ENCODE measurements around the gene COL23A1.

COL23A1 gene

GRCh38 chr5:178416919-178417318 lies 173.3 kb downstream of the COL23A1 start:
- no peak for DNase-seq

- DNase-seq: no peak
Observed at GRCh38 chr5:178416206-178416882, 173.8 kb downstream of the COL23A1 start.

- DNase-seq: no peak
Observed at GRCh38 chr5:178415353-178415752, 174.8 kb downstream of the COL23A1 start.

DNA sequence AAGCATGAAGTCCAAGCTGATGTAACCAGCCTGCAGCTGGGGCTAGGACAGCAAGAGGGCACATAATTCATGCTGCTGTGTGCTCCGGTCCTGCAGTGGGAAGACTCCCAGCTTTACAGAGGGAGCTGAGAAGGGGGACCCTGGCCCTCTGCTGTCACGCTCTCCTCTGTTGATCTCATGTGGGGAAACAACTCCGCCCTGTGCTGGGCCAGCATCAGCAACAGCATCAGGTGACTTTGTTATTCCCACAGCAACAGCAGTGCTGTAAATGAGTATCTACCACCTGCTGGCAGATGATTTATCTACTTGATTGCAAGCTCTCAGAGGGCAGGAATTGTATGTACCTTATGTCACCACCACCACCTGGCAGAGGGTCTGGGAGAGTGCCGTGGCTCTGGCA lies 176.2 kb downstream of the COL23A1 start:
- DNase-seq: no peak

GRCh38 chr5:178411083-178411482 lies 179.1 kb downstream of the COL23A1 start:
- DNase-seq: no peak

DNA sequence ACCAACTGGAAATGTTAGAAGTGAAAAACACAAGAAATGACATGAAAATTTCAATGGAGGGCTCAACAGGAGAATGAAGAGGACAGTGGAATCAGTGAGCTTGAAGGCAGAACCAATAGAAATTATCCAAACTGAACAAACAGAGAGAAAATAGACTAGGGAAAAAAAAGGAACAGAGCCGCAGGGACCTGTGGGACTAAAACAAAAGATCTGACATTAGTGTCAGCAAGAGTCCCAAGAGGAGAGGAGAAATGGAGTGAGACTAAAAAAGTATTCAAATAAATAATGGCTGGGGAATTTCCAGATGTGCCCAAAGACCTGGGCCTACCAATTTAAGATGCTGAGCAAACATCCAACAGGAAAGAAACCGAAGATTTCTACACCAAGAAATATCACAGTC lies 182.5 kb downstream of the COL23A1 start:
- no peak for DNase-seq

- no peak for DNase-seq
Observed at GRCh38 chr5:178404987-178405386, 185.2 kb downstream of the COL23A1 start.

- no peak for DNase-seq
Observed at GRCh38 chr5:178403956-178404600, 186.1 kb downstream of the COL23A1 start.

DNA sequence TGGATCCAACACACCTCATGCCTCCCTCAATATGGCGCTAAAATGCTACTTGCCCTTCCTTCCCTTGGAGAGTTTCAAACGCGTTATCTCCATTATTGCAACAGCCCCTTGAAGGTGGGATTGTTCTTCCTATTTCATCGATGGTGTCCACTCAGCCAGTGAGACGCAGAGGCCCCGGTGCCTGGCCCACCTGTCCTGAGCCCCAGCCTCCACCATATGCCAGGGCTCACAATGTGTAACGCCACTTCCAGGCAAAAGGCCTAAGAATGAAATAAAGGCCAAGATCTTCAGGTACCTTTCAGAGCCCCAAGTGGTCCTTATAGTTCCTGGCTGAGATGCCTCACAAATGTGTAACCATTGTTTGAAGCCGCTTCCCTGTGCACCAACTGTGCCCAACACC lies 186.8 kb downstream of the COL23A1 start:
- DNase-seq: no peak

- DNase-seq: no peak
Observed at GRCh38 chr5:178399701-178400095, 190.5 kb downstream of the COL23A1 start.

DNA sequence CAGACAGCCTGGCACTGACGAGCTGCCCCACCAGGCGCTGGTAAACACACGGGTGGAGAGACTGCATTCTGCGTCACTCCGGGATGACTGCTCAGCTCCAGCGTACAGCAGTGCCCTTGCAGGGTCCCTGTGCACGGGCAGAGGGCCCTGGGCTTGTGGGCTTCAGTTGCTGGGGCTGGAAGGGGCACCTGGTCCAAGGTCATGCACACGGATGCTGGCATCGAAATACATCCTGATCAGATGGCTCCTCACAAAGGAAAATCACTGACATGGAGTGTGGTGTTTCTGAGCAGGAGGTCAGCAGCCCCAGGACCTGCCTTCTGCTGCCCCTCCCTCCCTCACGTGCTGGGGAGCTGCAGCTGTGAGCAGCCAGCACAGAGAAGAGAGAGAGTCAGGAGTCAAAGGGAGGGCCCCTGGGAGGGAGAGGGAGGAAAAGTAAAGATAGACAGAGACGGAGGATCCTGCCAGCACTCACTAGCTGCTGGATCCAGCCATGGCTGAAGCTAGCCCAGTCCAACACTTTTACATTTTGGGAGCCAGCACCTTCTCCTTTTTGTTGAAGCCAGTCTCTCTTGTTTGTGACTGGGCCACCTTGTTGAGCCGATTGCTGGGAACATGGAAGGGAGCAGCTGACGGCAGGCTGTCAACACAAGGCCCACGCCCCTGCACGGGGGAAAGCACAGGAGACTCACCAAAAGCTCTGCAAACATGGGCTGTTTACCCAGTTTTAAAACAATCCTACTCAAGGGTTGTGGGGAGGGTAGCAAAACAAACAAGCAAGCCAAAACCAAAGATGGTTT lies 191.1 kb downstream of the COL23A1 start:
- no peak for DNase-seq

DNA sequence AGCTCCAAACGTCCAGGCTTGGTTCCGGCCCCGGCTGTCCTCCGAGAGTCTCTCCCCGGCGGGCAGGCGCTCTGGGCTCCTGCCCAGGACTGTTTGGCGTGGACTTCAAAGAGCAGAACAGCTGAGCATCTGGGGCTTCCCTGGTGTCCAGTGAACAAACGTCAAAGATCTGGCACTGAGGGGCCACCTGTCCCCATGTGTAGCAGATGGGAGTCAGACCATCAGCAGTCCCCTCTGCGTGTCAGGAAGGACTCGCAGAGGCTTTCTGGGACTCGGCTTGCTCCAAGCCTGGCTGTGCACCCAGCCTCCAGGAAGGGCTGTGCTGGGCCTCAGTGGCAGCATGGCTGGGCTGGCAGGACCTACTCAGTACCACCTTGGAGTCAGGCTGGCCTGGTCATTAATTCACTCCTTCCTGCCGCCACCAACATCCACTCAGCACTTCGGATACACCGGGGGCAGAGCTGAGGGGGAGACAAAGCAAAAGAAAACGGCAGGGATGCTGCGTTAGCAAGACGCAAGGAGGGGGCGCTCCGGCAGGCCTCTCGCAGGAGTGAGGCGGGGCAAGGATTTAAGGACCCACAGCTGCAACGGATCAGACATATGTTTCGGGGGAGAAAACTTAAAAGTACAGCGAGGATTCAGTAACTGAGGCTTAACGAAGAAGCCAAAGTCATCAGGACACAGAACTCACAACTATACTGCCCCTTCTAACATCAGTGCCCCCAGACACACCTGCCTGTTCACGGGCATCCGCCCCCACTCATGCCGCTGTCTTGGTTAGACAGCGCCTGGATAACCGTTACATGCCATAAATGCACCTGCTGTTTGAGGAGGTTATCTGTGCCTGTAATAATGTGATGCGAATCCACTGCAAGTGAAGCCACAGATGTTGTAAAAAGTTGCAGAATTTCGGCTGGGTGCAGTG lies 193.1 kb downstream of the COL23A1 start:
- no peak for DNase-seq

- no peak for DNase-seq
Observed at GRCh38 chr5:178394074-178394473, 196.1 kb downstream of the COL23A1 start.

DNA sequence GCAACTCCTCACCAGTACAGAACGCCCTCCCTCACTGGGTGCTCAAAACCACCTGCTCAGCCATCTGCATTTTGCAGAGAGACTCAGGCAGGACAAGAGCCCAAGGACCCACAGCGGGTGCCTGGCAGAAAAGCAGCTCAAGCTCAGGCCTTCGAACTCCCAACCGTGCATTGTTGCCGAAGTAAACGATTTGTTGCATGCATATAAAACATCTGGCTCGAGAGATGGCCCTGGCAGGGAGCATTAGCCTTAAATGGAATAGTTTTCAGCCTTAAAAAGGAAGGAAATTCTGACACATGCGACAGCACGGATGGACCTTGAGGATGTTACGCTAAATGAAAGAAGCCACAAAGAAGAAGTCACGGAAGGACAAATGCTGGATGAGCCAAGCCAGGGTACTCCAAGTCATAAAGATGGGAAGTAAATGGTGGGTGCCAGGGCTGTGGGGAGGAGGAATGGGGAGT lies 197.2 kb downstream of the COL23A1 start:
- DNase-seq: no peak

GRCh38 chr5:178392386-178392785 lies 197.8 kb downstream of the COL23A1 start:
- no peak for DNase-seq

DNA sequence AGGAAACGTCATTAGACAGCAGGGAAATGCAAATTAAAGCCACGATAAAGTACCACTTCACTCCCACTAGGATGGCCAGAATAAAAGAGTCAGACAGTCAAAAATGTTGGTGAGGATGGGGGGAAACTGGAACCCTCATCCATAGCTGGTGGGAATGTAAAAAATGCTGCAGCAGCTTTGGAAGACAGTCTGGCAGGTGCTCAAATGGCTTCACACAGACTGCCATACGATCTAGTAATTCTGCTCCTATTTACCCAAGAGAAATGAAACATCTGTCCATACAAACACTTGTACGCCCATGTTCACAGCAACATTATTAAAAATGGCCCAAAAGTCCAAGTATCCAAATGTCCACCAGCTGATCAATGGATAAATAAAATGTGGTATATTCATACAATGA lies 198.7 kb downstream of the COL23A1 start:
- no peak for DNase-seq

DNA sequence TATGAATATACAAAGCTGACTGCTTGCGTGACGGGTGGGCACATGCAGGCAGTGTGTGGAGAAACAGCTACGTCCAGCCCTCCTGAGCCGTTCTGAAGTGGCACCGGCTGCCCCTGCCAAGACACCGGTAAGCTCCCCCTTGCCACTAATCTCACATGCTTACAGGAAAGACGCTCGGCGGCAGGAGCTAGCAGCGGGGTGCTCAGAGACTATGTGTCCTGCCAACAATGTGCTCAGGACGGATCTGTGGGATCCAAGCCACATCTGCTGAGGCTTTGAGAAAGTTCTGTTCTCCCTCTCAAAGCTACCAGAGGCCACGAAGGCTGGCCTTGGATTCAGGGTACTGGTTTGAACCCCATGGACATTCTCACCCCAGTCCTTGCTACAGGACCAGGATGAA lies 200.4 kb downstream of the COL23A1 start:
- no peak for DNase-seq

DNA sequence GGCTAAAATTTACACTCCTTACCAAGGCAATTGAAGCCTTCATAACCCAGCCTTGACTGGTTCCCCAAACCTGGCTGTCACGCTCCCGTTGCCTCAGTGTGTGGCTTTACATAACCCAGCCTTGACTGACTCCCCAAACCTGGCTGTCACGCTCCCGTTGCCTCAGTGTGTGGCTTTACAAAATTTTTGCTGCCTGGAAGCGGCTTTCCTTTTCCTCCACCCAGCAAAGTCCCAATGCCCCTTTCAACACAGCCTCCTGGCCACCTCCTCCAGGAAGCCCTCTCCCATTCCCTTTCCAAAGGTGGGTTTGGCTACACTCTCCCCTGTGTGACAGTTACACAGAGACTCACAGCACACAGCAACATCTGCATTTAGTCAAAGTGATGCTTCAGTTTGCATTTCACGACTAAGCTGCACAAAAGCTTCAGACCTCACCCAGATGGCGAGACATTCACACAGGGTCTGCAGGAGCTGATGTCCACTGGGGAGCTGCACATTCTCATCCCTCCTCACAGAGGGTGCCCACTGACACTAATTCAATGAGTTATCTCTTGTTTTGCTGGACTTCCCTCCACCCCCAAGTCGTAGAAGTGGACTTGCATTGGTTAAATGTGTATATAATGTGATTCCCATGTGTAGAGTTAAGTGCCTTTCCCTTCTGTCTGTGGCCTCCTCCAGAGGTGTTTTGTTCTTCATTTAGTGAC lies 201.0 kb downstream of the COL23A1 start:
- no peak for DNase-seq

- no peak for DNase-seq
Observed at GRCh38 chr5:178388386-178389025, 201.7 kb downstream of the COL23A1 start.

DNA sequence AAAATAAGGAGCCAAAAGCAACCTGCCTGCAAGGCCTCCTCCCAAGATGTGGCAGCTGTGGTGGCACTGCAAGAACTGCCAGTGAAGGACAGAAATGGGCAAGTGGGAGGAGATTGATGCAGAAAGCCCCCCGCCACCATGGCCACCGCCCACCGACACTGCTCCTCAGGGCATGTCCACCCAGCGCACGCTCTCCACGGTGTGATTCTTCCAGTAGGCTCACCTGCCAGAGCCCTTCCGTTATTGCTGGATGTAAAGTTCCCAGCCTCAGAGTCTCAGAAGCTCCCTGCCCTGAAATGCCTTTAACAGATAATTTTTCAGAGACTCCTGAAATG lies 202.4 kb downstream of the COL23A1 start:
- no peak for DNase-seq

DNA sequence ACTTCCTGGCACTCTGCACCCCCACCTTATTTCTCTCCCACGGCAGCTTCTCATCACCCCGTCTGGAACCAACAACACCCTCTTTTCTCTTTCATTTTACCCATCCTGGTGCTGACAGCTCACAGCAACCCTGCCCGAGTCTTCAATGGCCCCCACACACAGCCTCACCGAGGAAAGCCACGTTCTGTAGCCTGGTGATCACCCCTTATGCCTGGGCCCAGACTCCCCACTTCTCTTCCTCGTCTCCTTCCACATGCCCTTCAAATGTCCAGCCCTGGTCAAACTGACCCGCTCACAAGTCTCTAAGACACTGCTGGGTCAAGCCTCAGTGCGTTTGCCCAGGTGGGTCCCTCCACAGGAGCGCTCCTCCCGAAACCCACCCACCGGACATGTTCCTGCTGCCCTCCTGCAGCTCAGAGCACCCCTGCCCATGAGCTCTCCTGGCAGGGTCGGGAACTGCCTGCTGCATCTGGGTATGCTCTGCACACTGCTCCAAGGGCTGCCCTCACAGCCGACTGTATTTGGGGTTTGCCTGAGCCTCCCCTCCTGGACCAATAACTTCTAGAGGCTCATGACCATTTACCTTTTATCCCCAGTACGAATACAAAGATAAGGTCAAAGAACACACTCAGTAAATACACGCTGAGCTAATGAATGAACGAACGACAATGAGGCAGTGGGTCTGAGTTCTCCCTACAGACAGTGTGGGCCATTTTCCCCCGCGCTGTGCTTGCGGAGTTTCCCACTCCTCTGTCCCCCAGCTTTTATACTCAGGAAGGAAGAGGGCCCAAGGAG lies 202.9 kb downstream of the COL23A1 start:
- DNase-seq: no peak

All from COR-L47 (cell line).